GM19438 (cell line): ENCODE data around the gene C1orf146.
"Not testable (repeated sequence)": the region's sequence is repeated elsewhere in the genome, so short reads cannot be mapped to it uniquely, and the experiment has no call there.

Source experiments
- ATAC-seq: cut with Tn5 transposase; IDR thresholded peaks from one replicate; pipeline ENCODE4 v1.9.1; 2021; ENCODE audit warnings: low read depth; ENCODE audit not compliant: unreplicated experiment

Gene C1orf146

DNA sequence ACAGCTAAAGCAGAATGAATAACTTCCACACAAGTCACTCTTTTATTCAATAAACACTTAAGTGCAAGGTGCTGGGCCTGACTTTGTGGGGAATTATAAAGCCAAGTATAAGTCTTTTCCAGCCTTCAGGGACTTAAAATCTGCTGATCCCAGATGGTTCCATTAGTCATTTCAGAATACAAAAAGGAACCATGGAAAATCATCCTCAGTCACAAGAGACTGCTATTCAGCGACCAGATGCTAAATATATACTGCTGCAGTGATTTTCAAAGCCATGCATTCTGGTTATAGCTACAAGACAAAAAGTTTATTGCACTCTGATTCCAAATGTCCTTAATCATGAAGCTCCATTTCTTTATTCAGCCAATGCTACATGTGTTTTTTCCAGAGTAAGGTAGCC, 55.3 kb downstream of the C1orf146 start:
- ATAC-seq, result no peak

DNA sequence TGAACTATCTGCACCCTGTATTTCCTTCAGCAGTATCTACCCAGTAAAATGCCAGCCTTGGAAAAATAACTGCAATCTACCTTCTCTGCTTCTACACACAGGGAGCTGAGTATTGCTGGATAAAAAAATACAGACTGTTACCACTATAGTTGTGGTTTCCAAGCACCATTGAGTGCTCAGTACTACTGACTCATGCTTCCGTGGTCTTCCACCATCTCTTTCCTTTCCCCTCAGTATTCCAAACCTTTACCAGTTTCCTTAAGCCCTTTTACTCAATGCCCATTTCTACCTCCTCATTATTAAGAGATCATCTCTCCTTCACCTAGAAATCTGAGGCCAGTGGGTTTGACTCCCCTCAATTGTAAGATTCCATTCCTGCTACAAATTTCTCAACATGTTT, 57.2 kb downstream of the C1orf146 start:
- ATAC-seq, result no peak

- ATAC-seq, result no peak
These were observed 58.4 kb downstream of the C1orf146 start for GRCh38 chr1:92276082-92276481.

DNA sequence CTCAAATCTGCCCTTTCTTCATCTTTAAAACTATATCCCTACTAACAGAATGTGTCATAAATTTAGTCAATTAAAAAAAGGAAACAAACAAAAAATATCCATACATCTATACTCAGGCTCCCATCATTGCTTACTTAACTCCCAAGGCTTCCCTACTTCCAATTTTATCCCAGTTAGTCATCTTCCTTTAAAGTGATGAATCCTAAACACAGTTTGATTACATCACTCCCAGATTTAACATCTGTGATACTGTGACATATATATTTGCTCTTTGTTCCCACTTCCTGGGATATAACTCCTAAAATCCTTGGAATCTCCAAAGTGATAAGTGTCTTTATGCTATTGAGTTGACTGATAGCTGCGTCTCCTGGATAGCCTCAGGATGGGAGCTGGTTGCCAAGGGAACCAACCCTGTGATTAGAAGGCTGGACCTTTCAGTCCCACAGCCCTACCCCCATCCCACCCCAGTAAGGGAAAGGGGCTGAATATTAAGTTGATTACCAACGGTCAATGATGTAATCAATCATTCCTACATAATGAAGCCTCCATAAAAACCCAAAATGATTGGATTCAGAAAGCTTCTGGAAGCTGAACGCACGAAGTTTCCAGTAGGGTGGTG, 59.5 kb downstream of the C1orf146 start:
- no peak for ATAC-seq

DNA sequence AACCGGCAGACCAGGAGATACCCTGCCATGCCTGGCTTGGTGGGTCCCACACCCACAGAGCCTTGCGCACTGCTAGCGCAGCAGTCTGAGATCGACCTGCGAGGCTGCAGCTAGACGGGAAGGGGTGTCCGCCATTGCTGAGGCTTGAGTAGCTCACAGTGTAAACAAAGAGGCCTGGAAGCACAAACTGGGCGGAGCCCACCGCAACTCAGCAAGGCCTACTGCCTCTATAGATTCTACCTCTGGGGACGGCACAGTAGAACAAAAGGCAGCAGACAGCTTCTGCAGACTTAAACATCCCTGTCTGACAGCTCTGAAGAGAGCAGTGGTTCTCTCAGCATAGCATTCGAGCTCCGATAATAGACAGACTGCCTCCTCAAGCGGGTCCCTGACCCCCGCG, 62.1 kb downstream of the C1orf146 start:
- ATAC-seq, result not testable (repeated sequence)

DNA sequence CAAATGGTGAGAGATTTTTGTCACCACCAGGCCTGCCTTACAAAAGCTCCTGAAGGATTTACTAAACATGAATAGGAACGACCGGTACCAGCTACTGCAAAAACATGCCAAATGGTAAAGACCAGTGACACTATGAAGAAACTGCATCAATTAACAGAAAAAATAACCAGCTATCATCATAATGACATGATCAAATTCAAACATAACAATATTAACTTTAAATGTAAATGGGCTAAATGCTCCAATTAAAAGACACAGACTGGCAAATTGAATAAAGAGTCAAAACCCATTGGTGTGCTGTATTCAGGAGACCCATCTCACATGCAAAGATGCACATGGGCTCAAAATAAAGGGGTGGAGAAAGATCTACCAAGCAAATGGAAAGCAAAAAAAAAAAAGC, 63.7 kb downstream of the C1orf146 start:
- ATAC-seq, result not testable (repeated sequence)

DNA sequence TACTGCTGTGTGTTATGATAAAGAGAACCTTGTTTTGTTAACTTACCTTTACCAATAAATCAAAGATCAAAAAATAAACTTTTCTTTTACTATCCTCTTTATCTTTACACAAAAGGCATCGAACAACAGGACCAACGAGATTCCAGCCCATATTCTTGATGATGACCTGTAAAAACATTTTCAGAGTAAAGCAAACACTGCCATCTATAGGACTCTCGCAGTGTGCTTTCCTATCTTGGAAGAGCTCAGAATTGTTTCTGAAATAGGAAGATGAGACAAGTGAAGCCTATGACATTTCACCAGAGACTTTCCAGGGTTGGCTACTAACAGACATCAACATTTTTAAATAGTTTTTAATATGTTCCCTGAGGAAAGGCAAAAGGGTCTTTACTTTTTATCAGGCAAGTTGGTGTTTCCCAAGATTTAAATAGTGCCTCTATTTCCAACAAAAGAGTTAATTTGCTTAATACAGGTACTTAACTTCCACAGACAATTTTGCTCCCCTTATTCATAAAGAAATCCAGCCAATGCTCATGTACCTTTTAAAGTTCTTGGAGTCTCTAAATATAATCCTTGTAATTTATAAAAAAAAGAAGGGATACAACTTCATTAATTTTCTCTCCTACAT, 73.8 kb downstream of the C1orf146 start:
- ATAC-seq, result no peak
